ENCODE data around the gene RPH3AL. TPM values are rescaled to one million over a fixed set of nuclear protein-coding genes. Genes with fewer than 3 reads are reported as not detected.

Gene RPH3AL
- total RNA-seq, 1 experiment from 2014 or later: 3.0 TPM

GRCh38 chr17:364308-364707 is 11.7 kb upstream of the RPH3AL start:
- Mint-ChIP-seq H3K4me3 (no peak overlapping the region), H3K27ac (0 out of 7 replicates have a peak overlapping the region, but pooled peaks of 1 of the 3 experiments have one; percentile 49), H3K9me3 (peaks cover 8 to 11% of the 10 kb centered on the region in 2 experiments), H3K27me3 (ENCODE audit: low read depth) (peaks cover 14% of the 10 kb centered on the region), H3K36me3 (ENCODE audit: insufficient read depth in 1 of 3, low read depth in 3 of 3) (peaks cover 0 to 2% (median under 1%) of the 10 kb centered on the region in 3 experiments; a peak in 2 of 7 replicates), H3K4me1 (peaks cover 2 to 7% of the 10 kb centered on the region in 2 experiments; a peak in 2 of 4 replicates)
- no peak overlapping the region for H2AFZ ChIP-seq (ENCODE audit: low read length)
- H3K56ac ChIP-seq (ENCODE audit: insufficient read length, low read depth, low read length): no peak overlapping the region
- H3K23ac ChIP-seq (ENCODE audit: insufficient read length, low read depth, low read length): no peak overlapping the region
- H3K27me3 ChIP-seq (ENCODE audit: insufficient read depth, low read length): no peaks in the 10 kb centered on the region
- H3T11ph ChIP-seq (ENCODE audit: low read length): no peak overlapping the region
- no peak for TF ChIP-seq CTCF (conservative IDR thresholded peaks at IDR 0.05)
- WGBS (ENCODE audit: extremely low coverage, insufficient read length, low lambda C conversion rate): no CpG with 5 or more reads among the region's 8 CpGs
- H3K4ac ChIP-seq (ENCODE audit: low read depth, low read length): no peak overlapping the region
- H3K9me3 ChIP-seq (ENCODE audit: control insufficient read depth, low read depth, low read length): no peaks in the 10 kb centered on the region
- no peak overlapping the region for H3K27ac ChIP-seq (ENCODE audit: insufficient read length, low read depth, low read length)
- no peak overlapping the region for H2BK120ac ChIP-seq (ENCODE audit: low read depth, low read length, poor library complexity, severe bottlenecking)
- H3K4me1 ChIP-seq (ENCODE audit: insufficient read depth, low read length): no peaks in the 10 kb centered on the region
- no peaks in the 10 kb centered on the region for H3K79me2 ChIP-seq (ENCODE audit: insufficient read depth, low read length)
- no peak overlapping the region for H2BK20ac ChIP-seq (ENCODE audit: low read depth, low read length, poor library complexity, severe bottlenecking)
- H3K23me2 ChIP-seq (ENCODE audit: insufficient read length, low read depth, low read length, poor library complexity, severe bottlenecking): no peaks in the 10 kb centered on the region
- no peak overlapping the region for H4K91ac ChIP-seq (ENCODE audit: insufficient read length, low read depth, low read length)
- no peak overlapping the region for H3K4me2 ChIP-seq (ENCODE audit: insufficient read depth, insufficient read length, low read length)
- H4K20me1 ChIP-seq (ENCODE audit: control insufficient read depth, insufficient read depth, insufficient read length): no peaks in the 10 kb centered on the region
- DNase-seq: no peak
- H3K9ac ChIP-seq (ENCODE audit: extremely low read depth, insufficient read length, low read length): no peak overlapping the region
- H3K18ac ChIP-seq (ENCODE audit: insufficient read length, low read depth, low read length): no peak overlapping the region
- H4K8ac ChIP-seq (replicated peaks; ENCODE audit: insufficient read length, low read depth, low read length): no peak overlapping the region
- no peak overlapping the region for H2AK5ac ChIP-seq (ENCODE audit: insufficient read length, low read length)
- H4K5ac ChIP-seq (ENCODE audit: insufficient read length, low read depth, low read length): no peak overlapping the region
- H2BK12ac ChIP-seq (ENCODE audit: insufficient read length, low read depth, low read length): no peak overlapping the region
- H3K14ac ChIP-seq (ENCODE audit: insufficient read depth, low read length): no peak overlapping the region
- H2BK5ac ChIP-seq (ENCODE audit: insufficient read length, low read length): no peak overlapping the region
- no peak overlapping the region for H2BK15ac ChIP-seq (ENCODE audit: low read depth, low read length)
- H3K79me1 ChIP-seq (ENCODE audit: insufficient read depth, low read depth, low read length, poor library complexity, severe bottlenecking): no peaks in the 10 kb centered on the region

All from H9 (cell line).